Testis (tissue), 2 donors: ENCODE data around the gene TRPC3.

Source experiments
- CTCF ChIP-seq, 3 experiments: fragments of 450-650 bp in 2 of 3; fragments of 200-600 bp in 1 of 3; sonication (generic) in 1 of 3; IDR thresholded peaks; one replicate each; pipeline ENCODE4 v1.5.1; 2016 to 2019; ENCODE audit warnings: antibody characterized with exemption in 3 of 3, mild to moderate bottlenecking in 2 of 3, moderate library complexity in 1 of 3
- POLR2A ChIP-seq: fragments of 450-650 bp; IDR thresholded peaks from one replicate; pipeline ENCODE4 v1.6.1; 2017; ENCODE audit warnings: antibody characterized with exemption, mild to moderate bottlenecking, moderate library complexity

DNA sequence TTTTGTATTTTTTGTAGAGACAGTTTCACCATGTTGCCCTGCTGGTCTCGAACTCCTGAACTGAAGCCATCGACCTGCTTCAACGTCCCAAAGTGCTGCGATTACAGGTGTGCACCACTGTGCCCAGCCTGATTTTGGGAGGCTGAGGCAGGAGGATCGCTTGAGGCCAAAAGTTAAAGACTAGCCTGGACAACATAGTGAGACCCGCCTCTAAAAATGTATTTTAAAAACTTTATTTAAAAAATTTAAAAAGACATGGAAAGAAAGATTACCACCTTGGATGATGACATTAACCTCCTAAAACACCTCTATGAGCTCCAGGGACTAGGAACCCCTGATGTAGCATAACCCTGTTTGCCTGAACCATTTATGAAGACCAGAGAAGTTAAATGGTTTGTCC is 75.8 kb downstream of the TRPC3 start:
- TF ChIP-seq POLR2A (no peak), CTCF (IDR thresholded peaks at IDR 0.05) (no peak)
